T-helper 2 cell treated with Interferon-gamma antibody and Interleukin-4, amounts not matched to agents 5 μg/mL and 100 μg/mL, for 36 hours (primary cell): Measurements from ENCODE around the gene PTGER3.
"Not testable (repeated sequence)": the region's sequence is repeated elsewhere in the genome, so short reads cannot be mapped to it uniquely, and the experiment has no call there.

Experiments
- DNase-seq: peaks from one replicate; pipeline ENCODE4 v3.0.0; 2021; ENCODE audit warnings: low spot score
- H3K27ac Mint-ChIP-seq: one replicate; pipeline ENCODE4 v1.8.0; 2021; ENCODE audit warnings: mild to moderate bottlenecking, mixed read lengths
- H3K27me3 Mint-ChIP-seq: one replicate; pipeline ENCODE4 v1.8.0; 2021; ENCODE audit warnings: low read depth, mixed read lengths
- H3K36me3 Mint-ChIP-seq: one replicate; pipeline ENCODE4 v1.8.0; 2021; ENCODE audit warnings: low read depth, mixed read lengths
- H3K4me1 Mint-ChIP-seq: one replicate; pipeline ENCODE4 v1.8.0; 2021; ENCODE audit warnings: low read depth, mixed read lengths
- H3K4me3 Mint-ChIP-seq: one replicate; pipeline ENCODE4 v1.8.0; 2022; ENCODE audit warnings: mild to moderate bottlenecking, moderate library complexity, mixed read lengths
- H3K9me3 Mint-ChIP-seq: one replicate; pipeline ENCODE4 v1.8.0; 2021; ENCODE audit warnings: mixed read lengths

Gene PTGER3

DNA sequence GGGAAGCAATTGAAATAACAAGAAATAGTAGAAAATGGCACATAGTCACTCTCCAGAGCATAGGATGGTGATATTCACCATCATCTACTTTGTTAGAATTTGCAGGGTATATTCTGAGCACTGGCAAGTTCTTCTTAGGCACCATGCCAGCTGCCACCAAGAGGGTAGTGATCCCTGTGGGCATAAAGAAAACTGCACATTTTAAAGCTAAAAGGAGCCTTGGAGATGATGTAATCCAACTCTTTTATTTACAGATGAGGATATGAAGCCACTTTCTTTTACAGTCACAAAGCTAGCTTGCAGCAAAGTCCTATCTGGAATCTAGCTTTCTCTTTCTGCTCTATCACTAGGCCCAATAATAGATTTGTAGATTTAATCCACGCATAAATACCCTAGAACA lies 69.0 kb downstream of the PTGER3 start:
- Mint-ChIP-seq H3K27me3 (peaks cover 30% of the 10 kb centered on the region), H3K9me3 (no peaks in the 10 kb centered on the region), H3K36me3 (no peaks in the 10 kb centered on the region), H3K27ac (no peak overlapping the region), H3K4me1 (no peaks in the 10 kb centered on the region), H3K4me3 (no peak overlapping the region)
- no peak for DNase-seq

- no peak for DNase-seq
- Mint-ChIP-seq H3K9me3 (no peaks in the 10 kb centered on the region), H3K27ac (no peak overlapping the region), H3K36me3 (no peaks in the 10 kb centered on the region), H3K4me3 (no peak overlapping the region), H3K4me1 (no peaks in the 10 kb centered on the region), H3K27me3 (peaks cover 25% of the 10 kb centered on the region)
Observed at GRCh38 chr1:70977575-70977974, 70.0 kb downstream of the PTGER3 start.

GRCh38 chr1:70977041-70977440 lies 70.6 kb downstream of the PTGER3 start:
- H3K9me3 Mint-ChIP-seq, result no peaks in the 10 kb centered on the region
- no peak for DNase-seq
- peaks cover 23% of the 10 kb centered on the region for H3K27me3 Mint-ChIP-seq
- no peaks in the 10 kb centered on the region for H3K36me3 Mint-ChIP-seq
- no peak overlapping the region for H3K4me3 Mint-ChIP-seq
- H3K27ac Mint-ChIP-seq, result no peak overlapping the region
- H3K4me1 Mint-ChIP-seq, result no peaks in the 10 kb centered on the region

DNA sequence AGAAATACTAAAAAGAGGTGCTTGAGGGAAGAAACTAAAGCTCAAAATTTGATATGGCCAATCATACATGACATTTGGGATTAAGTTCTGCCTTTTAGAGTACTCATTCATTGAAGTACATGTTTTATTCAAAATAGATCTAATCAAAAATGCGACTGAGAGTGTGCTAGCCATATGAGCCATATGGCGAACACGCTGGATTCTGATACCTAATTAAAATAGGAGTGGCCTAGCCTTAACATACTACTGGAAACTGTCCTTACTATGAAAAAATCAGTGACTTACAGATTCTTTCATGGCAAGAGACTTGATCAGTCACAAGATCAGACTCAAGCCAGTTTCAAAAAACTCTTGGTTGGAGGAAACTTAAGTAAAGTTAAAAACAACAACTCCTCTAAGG lies 73.9 kb downstream of the PTGER3 start:
- H3K27ac Mint-ChIP-seq, result no peak overlapping the region
- no peaks in the 10 kb centered on the region for H3K9me3 Mint-ChIP-seq
- H3K4me3 Mint-ChIP-seq, result no peak overlapping the region
- peaks cover 15% of the 10 kb centered on the region for H3K27me3 Mint-ChIP-seq
- H3K4me1 Mint-ChIP-seq, result no peaks in the 10 kb centered on the region
- DNase-seq, result no peak
- no peaks in the 10 kb centered on the region for H3K36me3 Mint-ChIP-seq

DNA sequence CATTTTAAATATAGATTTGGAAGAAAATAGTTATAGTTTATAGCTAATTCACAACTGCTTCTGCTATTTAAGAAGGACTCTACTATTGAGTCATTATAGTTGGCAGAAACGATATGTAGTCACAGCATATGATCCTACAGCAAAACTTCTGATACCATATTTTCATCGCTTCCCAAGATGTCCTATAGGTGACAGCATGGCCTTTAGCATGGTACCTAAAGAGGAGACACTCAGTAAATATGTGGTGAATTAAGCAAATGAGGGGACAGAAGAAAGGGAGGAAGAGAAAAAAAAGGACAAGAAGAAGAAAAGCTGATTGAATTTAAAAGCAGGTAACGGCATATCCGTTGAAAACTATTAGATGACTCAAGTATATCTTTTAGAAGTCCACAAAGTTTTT lies 77.2 kb downstream of the PTGER3 start:
- no peaks in the 10 kb centered on the region for H3K4me1 Mint-ChIP-seq
- no peak for DNase-seq
- no peaks in the 10 kb centered on the region for H3K9me3 Mint-ChIP-seq
- H3K27me3 Mint-ChIP-seq, result peaks cover 8% of the 10 kb centered on the region
- H3K27ac Mint-ChIP-seq, result no peak overlapping the region
- no peaks in the 10 kb centered on the region for H3K36me3 Mint-ChIP-seq
- no peak overlapping the region for H3K4me3 Mint-ChIP-seq

GRCh38 chr1:70966018-70966638 lies 81.5 kb downstream of the PTGER3 start:
- DNase-seq, result no peak
- Mint-ChIP-seq H3K36me3 (no peaks in the 10 kb centered on the region), H3K27me3 (peaks cover 3% of the 10 kb centered on the region), H3K4me1 (no peaks in the 10 kb centered on the region), H3K27ac (no peak overlapping the region), H3K9me3 (no peaks in the 10 kb centered on the region), H3K4me3 (no peak overlapping the region)

DNA sequence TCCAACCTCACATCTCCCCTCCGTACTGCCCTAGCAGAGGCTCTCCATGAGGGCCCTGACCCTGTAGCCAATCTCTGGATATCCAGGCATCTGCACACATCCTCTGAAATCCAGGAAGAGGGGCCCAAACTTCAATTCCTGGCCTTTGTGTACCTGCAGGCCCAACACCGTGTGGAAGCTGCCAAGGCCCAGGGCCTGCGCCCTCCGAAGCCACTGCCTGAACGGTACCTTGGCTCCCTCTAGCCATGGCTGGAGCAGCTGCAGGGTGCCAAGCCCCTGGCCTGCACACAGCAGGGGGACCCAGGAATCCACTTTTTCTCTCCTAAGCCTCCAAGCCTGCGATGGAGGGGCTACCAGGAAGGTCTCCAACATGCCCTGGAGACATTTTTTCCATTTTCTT lies 84.2 kb downstream of the PTGER3 start:
- Mint-ChIP-seq H3K27me3 (no peaks in the 10 kb centered on the region), H3K36me3 (no peaks in the 10 kb centered on the region), H3K4me1 (no peaks in the 10 kb centered on the region), H3K9me3 (no peaks in the 10 kb centered on the region), H3K4me3 (no peak overlapping the region), H3K27ac (no peak overlapping the region)
- no peak for DNase-seq

GRCh38 chr1:70961374-70961975 lies 86.1 kb downstream of the PTGER3 start:
- H3K27me3 Mint-ChIP-seq, result no peaks in the 10 kb centered on the region
- no peak overlapping the region for H3K4me3 Mint-ChIP-seq
- H3K27ac Mint-ChIP-seq, result no peak overlapping the region
- no peaks in the 10 kb centered on the region for H3K4me1 Mint-ChIP-seq
- DNase-seq, result no peak
- no peaks in the 10 kb centered on the region for H3K36me3 Mint-ChIP-seq
- no peaks in the 10 kb centered on the region for H3K9me3 Mint-ChIP-seq

DNA sequence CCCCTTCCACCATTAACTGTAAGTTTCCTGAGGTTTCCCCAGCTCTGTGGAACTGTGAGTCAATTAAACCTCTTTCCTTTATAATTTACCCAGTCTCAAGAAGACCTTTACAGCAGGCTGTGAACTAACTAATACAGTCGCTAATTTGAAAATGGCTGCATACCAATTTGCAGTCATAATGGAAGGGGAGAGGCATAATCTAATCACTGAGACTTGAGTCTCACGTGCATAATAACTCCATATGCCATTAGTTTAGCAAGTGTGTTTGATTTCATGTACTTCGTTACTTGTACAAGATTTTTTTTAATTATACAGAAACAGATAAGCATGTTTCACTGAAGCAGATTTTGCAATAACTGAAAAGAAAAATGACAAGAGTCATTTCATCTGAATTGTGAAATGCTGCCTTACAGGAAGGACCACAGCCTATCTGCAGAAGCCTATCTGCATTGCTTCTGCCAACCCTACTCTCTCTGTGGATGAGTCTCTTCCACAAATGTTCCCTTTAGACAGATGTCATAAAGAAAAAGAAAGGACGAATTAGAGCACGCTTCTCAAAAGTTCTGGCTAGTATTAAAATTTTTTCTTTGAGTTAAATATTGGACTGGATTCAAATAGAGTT lies 99.1 kb downstream of the PTGER3 start:
- Mint-ChIP-seq H3K36me3 (no peaks in the 10 kb centered on the region), H3K27ac (no peak overlapping the region), H3K4me3 (no peak overlapping the region), H3K4me1 (peaks cover 2% of the 10 kb centered on the region), H3K9me3 (no peaks in the 10 kb centered on the region), H3K27me3 (peaks cover 14% of the 10 kb centered on the region)
- no peak for DNase-seq

DNA sequence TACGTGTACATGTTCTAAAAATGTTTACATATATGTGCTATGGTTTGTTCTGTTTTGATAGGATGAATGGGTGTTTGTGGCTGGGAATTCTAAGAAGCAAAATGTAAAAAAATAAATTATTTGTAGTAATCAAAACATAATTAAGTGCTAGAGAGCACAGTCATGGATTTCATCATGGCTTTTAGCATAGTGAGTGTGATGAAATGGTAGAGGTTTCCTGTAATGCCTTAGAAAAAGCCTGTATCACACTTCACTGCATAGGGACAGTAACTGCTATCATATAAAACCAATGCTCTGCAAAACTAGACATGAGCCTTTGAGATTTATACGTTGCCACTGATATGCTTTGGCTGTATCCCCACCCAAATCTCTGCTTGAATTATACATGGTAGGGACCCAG lies 99.8 kb downstream of the PTGER3 start:
- H3K27ac Mint-ChIP-seq, result no peak overlapping the region

GRCh38 chr1:70945676-70946075 lies 101.9 kb downstream of the PTGER3 start:
- Mint-ChIP-seq H3K27me3 (peaks cover 9% of the 10 kb centered on the region), H3K27ac (no peak overlapping the region), H3K9me3 (no peaks in the 10 kb centered on the region), H3K4me3 (no peak overlapping the region), H3K4me1 (peaks cover 2% of the 10 kb centered on the region), H3K36me3 (no peaks in the 10 kb centered on the region)
- DNase-seq, result no peak

More for the DNA sequence above, 99.8 kb downstream of the PTGER3 start:
- Mint-ChIP-seq H3K36me3 (no peaks in the 10 kb centered on the region), H3K4me3 (no peak overlapping the region), H3K27me3 (peaks cover 17% of the 10 kb centered on the region), H3K9me3 (no peaks in the 10 kb centered on the region), H3K4me1 (peaks cover 2% of the 10 kb centered on the region)
- no peak for DNase-seq

- H3K36me3 Mint-ChIP-seq, result no peaks in the 10 kb centered on the region
- no peak overlapping the region for H3K27ac Mint-ChIP-seq
- peaks cover 2% of the 10 kb centered on the region for H3K4me1 Mint-ChIP-seq
- H3K4me3 Mint-ChIP-seq, result no peak overlapping the region
- peaks cover 2% of the 10 kb centered on the region for H3K9me3 Mint-ChIP-seq
- DNase-seq, result no peak
- peaks cover 11% of the 10 kb centered on the region for H3K27me3 Mint-ChIP-seq
Observed at GRCh38 chr1:70945251-70945650, 102.4 kb downstream of the PTGER3 start.

GRCh38 chr1:70941563-70941962 lies 106.1 kb downstream of the PTGER3 start:
- no peak for DNase-seq
- no peaks in the 10 kb centered on the region for H3K36me3 Mint-ChIP-seq
- no peak overlapping the region for H3K27ac Mint-ChIP-seq
- H3K4me1 Mint-ChIP-seq, result peaks cover 2% of the 10 kb centered on the region
- H3K9me3 Mint-ChIP-seq, result peaks cover 3% of the 10 kb centered on the region
- H3K27me3 Mint-ChIP-seq, result peaks cover 8% of the 10 kb centered on the region
- no peak overlapping the region for H3K4me3 Mint-ChIP-seq

- not testable (repeated sequence) for H3K9me3 Mint-ChIP-seq
Observed at GRCh38 chr1:70940398-70940797, 107.2 kb downstream of the PTGER3 start.

More at GRCh38 chr1:70940398-70940797, 107.2 kb downstream of the PTGER3 start:
- peaks cover 10% of the 10 kb centered on the region for H3K27me3 Mint-ChIP-seq
- DNase-seq, H3K4me1 Mint-ChIP-seq, H3K27ac Mint-ChIP-seq, H3K36me3 Mint-ChIP-seq, H3K4me3 Mint-ChIP-seq: not testable (repeated sequence)
